Calu3 (cell line): ENCODE results near the gene NCEH1. TPM values are rescaled to one million over a fixed set of nuclear protein-coding genes. Genes with fewer than 3 reads are reported as not detected.

Source experiments
- BruUV-seq: library from RNA; stranded (reverse); fragments of 400-500 nt; replicated peaks from 2 replicates; lab custom pipeline; 2021; lab: Mats Ljungman, UMichigan
- CTCF ChIA-PET: fragments of 300-600 bp; sonication (Branson Sonifier 250); formaldehyde crosslinking; loops from one replicate; lab custom pipeline; 2022; ENCODE audit warnings: antibody characterized with exemption; lab: Charles Lee
- DNase-seq: peaks from one replicate; pipeline ENCODE4 v3.0.0; 2022
- H3K27ac Mint-ChIP-seq: one replicate; pipeline ENCODE4 v1.8.0; 2022; ENCODE audit warnings: mixed read lengths; ENCODE audit not compliant: unreplicated experiment
- H3K27me3 Mint-ChIP-seq: one replicate; pipeline ENCODE4 v1.8.0; 2022; ENCODE audit warnings: mixed read lengths; ENCODE audit not compliant: unreplicated experiment
- H3K36me3 Mint-ChIP-seq: one replicate; pipeline ENCODE4 v1.8.0; 2022; ENCODE audit warnings: mild to moderate bottlenecking, moderate library complexity, mixed read lengths; ENCODE audit not compliant: insufficient read depth, unreplicated experiment
- H3K4me1 Mint-ChIP-seq: one replicate; pipeline ENCODE4 v1.8.0; 2022; ENCODE audit warnings: mild to moderate bottlenecking, low read depth, mixed read lengths; ENCODE audit not compliant: unreplicated experiment
- H3K4me3 Mint-ChIP-seq: one replicate; pipeline ENCODE4 v1.8.0; 2022; ENCODE audit warnings: mild to moderate bottlenecking, low read depth, moderate library complexity, mixed read lengths; ENCODE audit not compliant: unreplicated experiment
- H3K9me3 Mint-ChIP-seq: one replicate; pipeline ENCODE4 v1.8.0; 2022; ENCODE audit warnings: low read depth, mixed read lengths; ENCODE audit not compliant: unreplicated experiment
- intact Hi-C: fragments of 100-400 bp; cut with micrococcal nuclease; formaldehyde crosslinking; loops from one replicate; pipeline ENCODE4 v1.10.0; 2022; ENCODE audit not compliant: unreplicated experiment
- total RNA-seq: library from RNA; stranded (reverse); gene quantifications from 2 replicates; pipeline ENCODE4 v1.2.3, GENCODE V29; 2022
- TF ChIP-seq, protein P1 (sequence below): fragments of 200-600 bp; IDR thresholded peaks from one replicate; pipeline ENCODE4 v1.8.0; 2022; ENCODE audit warnings: antibody characterized with exemption; ENCODE audit not compliant: unreplicated experiment

NCEH1 gene
- total RNA-seq, 1 experiment from 2014 or later = 163 TPM

DNA sequence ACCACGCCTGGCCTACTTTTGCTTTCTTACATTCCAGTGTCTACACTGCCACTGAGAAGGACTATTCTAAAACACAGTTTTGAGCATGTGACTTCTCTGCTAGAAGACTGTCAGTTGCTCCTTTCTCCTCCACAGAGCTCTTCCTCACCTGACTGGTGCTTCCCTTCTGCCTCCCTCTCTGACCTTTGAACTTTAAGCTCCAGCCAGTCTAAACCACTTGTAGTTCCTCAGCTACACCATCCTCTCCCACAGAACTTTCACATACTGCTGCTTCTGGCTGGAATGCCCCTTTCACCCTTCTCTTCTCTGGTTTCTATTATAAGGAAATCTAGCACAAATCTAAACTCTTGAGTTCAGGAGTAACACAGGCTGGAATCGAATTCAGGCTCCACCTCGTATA is 9.1 kb downstream of the NCEH1 start:
- Mint-ChIP-seq H3K4me1 (peaks cover 61% of the 10 kb centered on the region), H3K9me3 (no peaks in the 10 kb centered on the region), H3K4me3 (peak overlapping the region; percentile 0), H3K27me3 (no peaks in the 10 kb centered on the region), H3K27ac (peak overlapping the region; percentile 0), H3K36me3 (peaks cover 13% of the 10 kb centered on the region)
- TF ChIP-seq, protein P1, sequence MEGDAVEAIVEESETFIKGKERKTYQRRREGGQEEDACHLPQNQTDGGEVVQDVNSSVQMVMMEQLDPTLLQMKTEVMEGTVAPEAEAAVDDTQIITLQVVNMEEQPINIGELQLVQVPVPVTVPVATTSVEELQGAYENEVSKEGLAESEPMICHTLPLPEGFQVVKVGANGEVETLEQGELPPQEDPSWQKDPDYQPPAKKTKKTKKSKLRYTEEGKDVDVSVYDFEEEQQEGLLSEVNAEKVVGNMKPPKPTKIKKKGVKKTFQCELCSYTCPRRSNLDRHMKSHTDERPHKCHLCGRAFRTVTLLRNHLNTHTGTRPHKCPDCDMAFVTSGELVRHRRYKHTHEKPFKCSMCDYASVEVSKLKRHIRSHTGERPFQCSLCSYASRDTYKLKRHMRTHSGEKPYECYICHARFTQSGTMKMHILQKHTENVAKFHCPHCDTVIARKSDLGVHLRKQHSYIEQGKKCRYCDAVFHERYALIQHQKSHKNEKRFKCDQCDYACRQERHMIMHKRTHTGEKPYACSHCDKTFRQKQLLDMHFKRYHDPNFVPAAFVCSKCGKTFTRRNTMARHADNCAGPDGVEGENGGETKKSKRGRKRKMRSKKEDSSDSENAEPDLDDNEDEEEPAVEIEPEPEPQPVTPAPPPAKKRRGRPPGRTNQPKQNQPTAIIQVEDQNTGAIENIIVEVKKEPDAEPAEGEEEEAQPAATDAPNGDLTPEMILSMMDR = no peak
- no peak for DNase-seq
- CTCF ChIA-PET = interaction anchor here (0.7 to 4.0 kb wide), 4 partner anchors 9 to 28 kb away, joined by 3 to 18 read pairs (median 10); partner anchors contain the start of gene NCEH1
- intact Hi-C loops = no loop called here
- BruUV-seq = no TSS peak

DNA sequence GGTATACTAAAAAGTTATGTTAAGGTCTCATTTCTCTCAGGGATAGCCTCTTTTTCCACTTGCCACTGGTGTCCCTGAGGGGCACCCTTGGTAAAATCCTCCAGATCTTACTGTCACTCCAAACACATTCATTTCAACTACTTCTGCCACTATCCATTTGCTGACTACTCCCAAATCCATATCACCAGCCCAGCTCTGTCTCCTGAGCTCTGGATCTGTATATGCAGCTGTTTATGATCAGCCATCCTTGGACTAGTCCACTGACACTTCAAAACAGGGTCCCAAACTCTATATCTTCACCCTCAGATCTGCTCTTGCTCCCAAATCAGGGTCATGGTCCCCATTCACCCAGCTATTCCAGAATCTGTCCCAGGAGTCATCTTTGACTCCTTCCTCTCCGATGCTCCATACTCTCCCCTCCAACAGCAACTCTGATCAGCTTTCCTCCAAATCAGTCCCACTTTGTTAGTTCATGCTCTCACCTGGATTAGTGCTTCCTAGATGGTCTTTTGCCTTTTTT is 9.9 kb downstream of the NCEH1 start:
- no peaks in the 10 kb centered on the region for H3K9me3 Mint-ChIP-seq
- BruUV-seq = no TSS peak

DNA sequence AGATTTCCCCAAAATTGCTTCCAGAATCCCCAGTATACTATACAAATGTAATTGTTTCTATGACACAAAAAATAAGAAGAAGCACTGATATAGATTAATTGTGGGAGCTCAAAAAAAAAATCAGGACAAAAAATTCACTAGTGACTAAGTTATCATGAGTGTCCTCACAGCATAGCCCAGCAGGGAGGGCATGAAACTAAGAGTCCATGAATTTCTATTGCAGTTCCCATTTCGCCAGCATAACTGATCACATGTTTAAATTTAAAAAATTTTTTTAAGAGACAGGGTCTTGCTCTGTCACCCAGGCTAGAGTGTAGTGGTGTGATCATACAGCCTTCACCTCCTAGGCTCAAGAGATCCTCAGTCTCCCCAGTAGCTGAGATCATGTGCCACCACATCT is 10.6 kb downstream of the NCEH1 start:
- Mint-ChIP-seq H3K27ac (no peak overlapping the region), H3K4me1 (peaks cover 65% of the 10 kb centered on the region), H3K4me3 (no peak overlapping the region), H3K9me3 (no peaks in the 10 kb centered on the region), H3K36me3 (peaks cover 18% of the 10 kb centered on the region), H3K27me3 (no peaks in the 10 kb centered on the region)
- no TSS peak for BruUV-seq
- no peak for DNase-seq
- intact Hi-C loops = no loop called here
- CTCF ChIA-PET = interaction anchor here (0.6 to 4.0 kb wide), 4 partner anchors 8 to 137 kb away, joined by 3 to 18 read pairs (median 13); partner anchors contain the start of genes ECT2 and NCEH1
- TF ChIP-seq, protein P1 = no peak

More for the DNA sequence above, 9.9 kb downstream of the NCEH1 start:
- Mint-ChIP-seq H3K27me3 (no peaks in the 10 kb centered on the region), H3K4me3 (no peak overlapping the region), H3K36me3 (peaks cover 16% of the 10 kb centered on the region), H3K4me1 (peaks cover 66% of the 10 kb centered on the region), H3K27ac (peak overlapping the region; percentile 7)
- no peak for DNase-seq
- TF ChIP-seq, protein P1 = no peak
- CTCF ChIA-PET = interaction anchor here (0.7 to 4.0 kb wide), 7 partner anchors 9 to 276 kb away, joined by 3 to 18 read pairs (median 4); partner anchors contain the start of genes ECT2 and NCEH1
- intact Hi-C loops = no loop called here

DNA sequence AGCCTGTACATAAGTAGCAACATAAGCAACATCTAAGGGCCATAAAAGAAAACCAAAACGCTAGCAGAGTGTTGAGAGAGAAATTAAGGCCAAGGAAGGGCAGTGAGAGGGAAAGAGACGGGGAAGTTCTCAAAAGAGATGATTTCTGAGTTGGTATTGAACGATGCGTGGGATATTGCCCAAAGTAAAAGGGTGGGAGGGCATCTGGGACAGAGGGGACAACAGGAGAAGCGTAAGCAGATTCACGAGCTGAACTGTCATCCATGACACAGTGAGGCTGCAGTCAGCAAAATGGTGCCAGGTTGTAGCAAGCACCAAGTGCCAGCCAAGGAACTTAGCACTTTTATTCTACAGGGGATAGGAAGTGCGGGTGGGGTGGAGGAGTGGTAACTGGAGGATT is 11.8 kb downstream of the NCEH1 start:
- BruUV-seq = no TSS peak
- H3K9me3 Mint-ChIP-seq = peaks cover 2% of the 10 kb centered on the region
- intact Hi-C loops = no loop called here
- no peak for DNase-seq
- H3K36me3 Mint-ChIP-seq = peaks cover 25% of the 10 kb centered on the region
- H3K4me3 Mint-ChIP-seq = peak overlapping the region; percentile 2
- H3K27me3 Mint-ChIP-seq = no peaks in the 10 kb centered on the region
- CTCF ChIA-PET = no interaction called here
- TF ChIP-seq, protein P1 = no peak
- no peak overlapping the region for H3K27ac Mint-ChIP-seq
- peaks cover 61% of the 10 kb centered on the region for H3K4me1 Mint-ChIP-seq
